Measurements from ENCODE around the gene EPHA2.
"Not testable (repeated sequence)": the region's sequence is repeated elsewhere in the genome, so short reads cannot be mapped to it uniquely, and the experiment has no call there.

Gene EPHA2

GRCh38 chr1:16171314-16172151 lies 15.7 kb upstream of the EPHA2 start:
- in situ Hi-C loops (cut with MboI; ENCODE audit: low sequenced_read_pairs), result no loop called here

GRCh38 chr1:16170283-16170673 lies 14.4 kb upstream of the EPHA2 start:
- in situ Hi-C loops (cut with MboI; ENCODE audit: low sequenced_read_pairs), result no loop called here

- in situ Hi-C loops (cut with MboI; ENCODE audit: low sequenced_read_pairs), result no loop called here
Observed at GRCh38 chr1:16168622-16169360, 12.9 kb upstream of the EPHA2 start.

GRCh38 chr1:16168144-16168495 lies 12.3 kb upstream of the EPHA2 start:
- in situ Hi-C loops (cut with MboI; ENCODE audit: low sequenced_read_pairs), result not testable (repeated sequence)

- in situ Hi-C loops (cut with MboI; ENCODE audit: low sequenced_read_pairs), result no loop called here
Observed at GRCh38 chr1:16167331-16168143, 11.7 kb upstream of the EPHA2 start.

- in situ Hi-C loops (cut with MboI; ENCODE audit: low sequenced_read_pairs), result no loop called here
Observed at GRCh38 chr1:16166117-16166516, 10.2 kb upstream of the EPHA2 start.

GRCh38 chr1:16165548-16165947 lies 9.7 kb upstream of the EPHA2 start:
- in situ Hi-C loops (cut with MboI; ENCODE audit: low sequenced_read_pairs), result no loop called here

GRCh38 chr1:16165073-16165364 lies 9.2 kb upstream of the EPHA2 start:
- in situ Hi-C loops (cut with MboI; ENCODE audit: low sequenced_read_pairs), result no loop called here

- in situ Hi-C loops (cut with MboI; ENCODE audit: low sequenced_read_pairs), result no loop called here
Observed at GRCh38 chr1:16164213-16165072, 8.6 kb upstream of the EPHA2 start.

- in situ Hi-C loops (cut with MboI; ENCODE audit: low sequenced_read_pairs), result not testable (repeated sequence)
Observed at GRCh38 chr1:16163608-16164212, 7.8 kb upstream of the EPHA2 start.

GRCh38 chr1:16162163-16162822 lies 6.4 kb upstream of the EPHA2 start:
- in situ Hi-C loops (cut with MboI; ENCODE audit: low sequenced_read_pairs), result no loop called here

GRCh38 chr1:16161717-16162116 lies 5.8 kb upstream of the EPHA2 start:
- in situ Hi-C loops (cut with MboI; ENCODE audit: low sequenced_read_pairs), result no loop called here

- in situ Hi-C loops (cut with MboI; ENCODE audit: low sequenced_read_pairs), result no loop called here
Observed at GRCh38 chr1:16158993-16159831, 3.3 kb upstream of the EPHA2 start.

GRCh38 chr1:16158025-16158424 lies 2.2 kb upstream of the EPHA2 start:
- in situ Hi-C loops (cut with MboI; ENCODE audit: low sequenced_read_pairs), result no loop called here

- in situ Hi-C loops (cut with MboI; ENCODE audit: low sequenced_read_pairs), result no loop called here
Observed at GRCh38 chr1:16156848-16157495, 1.1 kb upstream of the EPHA2 start.

GRCh38 chr1:16153999-16154673 lies 1.7 kb downstream of the EPHA2 start:
- in situ Hi-C loops (cut with MboI; ENCODE audit: low sequenced_read_pairs), result no loop called here

- in situ Hi-C loops (cut with MboI; ENCODE audit: low sequenced_read_pairs), result no loop called here
Observed at GRCh38 chr1:16153096-16153998, 2.5 kb downstream of the EPHA2 start.

Data from HL-60/S4 (cell line).